Muscle of arm (tissue), 12 donors: ENCODE data around the gene PTPRN2. TPM values are rescaled to one million over a fixed set of nuclear protein-coding genes. Genes with fewer than 3 reads are reported as not detected.
"Not testable (repeated sequence)": the region's sequence is repeated elsewhere in the genome, so short reads cannot be mapped to it uniquely, and the experiment has no call there.

Source experiments
- DNase-seq: peaks from one replicate; pipeline ENCODE4 v3.0.0-alpha.2; 2013
- polyA plus RNA-seq, 12 donors: library from polyadenylated mRNA; unstranded; fragments of 120-200 nt; gene quantifications; one replicate each; pipeline ENCODE4 v1.2.1, GENCODE V29; 2013; ENCODE audit not compliant: insufficient read length in 12 of 12

The PTPRN2 gene
- polyA plus RNA-seq, 12 donors = 1.6 to 8.7 (median 2.3) TPM; not detected in 1

- no peak for DNase-seq
These were observed 199.6 kb downstream of the PTPRN2 start for GRCh38 chr7:158388072-158388471.

DNA sequence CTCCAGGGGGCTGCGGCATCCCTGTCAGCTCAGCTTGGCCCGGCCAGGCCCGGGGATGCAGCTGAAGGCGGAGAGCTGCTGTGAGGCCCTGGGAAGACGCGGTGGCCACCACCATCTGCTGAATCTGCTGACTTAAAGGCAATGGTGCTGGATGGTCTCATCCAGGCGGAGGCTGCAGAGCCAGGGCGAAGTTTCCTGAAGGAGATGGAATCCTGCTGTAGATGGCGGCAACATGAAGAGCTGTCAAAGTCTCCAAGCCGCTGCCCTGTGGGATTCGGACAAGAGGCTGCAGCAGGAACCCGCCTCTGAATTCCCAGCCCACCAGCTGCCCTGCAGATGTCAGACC is 200.1 kb downstream of the PTPRN2 start:
- no peak for DNase-seq

DNA sequence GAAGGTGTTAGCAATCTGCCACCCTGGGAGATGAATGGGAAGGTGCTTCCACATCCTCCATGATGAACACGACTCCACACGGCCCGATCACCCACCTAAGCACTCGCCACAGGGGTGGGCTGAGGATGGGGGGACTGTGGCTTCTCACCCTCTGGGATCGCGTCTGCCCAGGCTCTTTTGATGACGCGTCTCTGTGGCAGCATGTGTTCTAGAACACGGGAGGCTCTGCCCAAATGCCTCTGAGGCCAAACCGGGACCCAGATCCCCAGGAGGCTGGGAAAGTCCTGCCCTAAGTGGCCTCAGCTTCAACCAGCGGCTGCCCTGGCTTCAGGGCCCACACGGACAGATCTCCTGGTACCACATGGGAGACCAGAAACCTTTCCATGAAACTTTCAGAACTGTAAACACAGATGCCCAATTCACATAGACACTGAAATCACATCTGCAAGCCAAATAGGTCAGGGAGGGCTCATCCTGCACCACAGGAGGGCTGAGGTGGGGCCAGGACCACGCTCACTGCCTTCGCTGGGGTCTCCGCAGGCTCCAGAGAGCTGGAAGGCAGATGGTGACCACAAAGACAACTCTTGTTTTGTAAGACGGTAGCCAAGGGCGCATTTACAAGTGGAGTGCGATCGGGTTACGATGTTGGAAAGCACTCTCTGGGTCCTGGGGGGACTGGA is 200.6 kb downstream of the PTPRN2 start:
- no peak for DNase-seq

- DNase-seq = no peak
These were observed 201.3 kb downstream of the PTPRN2 start for GRCh38 chr7:158386355-158386618.

- DNase-seq = not testable (repeated sequence)
These were observed 201.9 kb downstream of the PTPRN2 start for GRCh38 chr7:158385496-158386354.

GRCh38 chr7:158384746-158385145 is 202.9 kb downstream of the PTPRN2 start:
- no peak for DNase-seq

GRCh38 chr7:158383665-158384064 is 204.0 kb downstream of the PTPRN2 start:
- DNase-seq = no peak

- DNase-seq = no peak
These were observed 205.0 kb downstream of the PTPRN2 start for GRCh38 chr7:158382363-158383254.

- DNase-seq = no peak
These were observed 205.7 kb downstream of the PTPRN2 start for GRCh38 chr7:158381956-158382355.

DNA sequence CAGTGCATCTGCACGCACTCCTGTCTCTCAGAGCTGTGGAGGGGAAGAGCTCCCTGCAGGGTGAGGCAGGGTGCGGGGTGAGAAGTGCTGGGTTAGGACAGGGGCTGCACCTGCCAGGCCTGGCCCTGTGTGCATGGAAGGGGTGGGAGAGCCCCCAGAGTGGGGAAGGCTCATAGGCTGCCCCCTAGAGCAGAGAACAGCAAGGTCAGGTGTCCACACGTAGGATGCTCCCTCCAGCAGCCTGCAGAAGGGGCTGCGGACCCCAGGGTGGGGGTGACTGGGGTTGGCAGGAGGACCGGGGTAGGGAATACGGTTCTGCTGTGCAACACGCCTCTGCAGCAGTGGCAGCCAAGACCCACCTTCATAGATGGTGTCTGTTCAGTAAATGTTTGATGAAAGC is 208.6 kb downstream of the PTPRN2 start:
- DNase-seq = no peak

DNA sequence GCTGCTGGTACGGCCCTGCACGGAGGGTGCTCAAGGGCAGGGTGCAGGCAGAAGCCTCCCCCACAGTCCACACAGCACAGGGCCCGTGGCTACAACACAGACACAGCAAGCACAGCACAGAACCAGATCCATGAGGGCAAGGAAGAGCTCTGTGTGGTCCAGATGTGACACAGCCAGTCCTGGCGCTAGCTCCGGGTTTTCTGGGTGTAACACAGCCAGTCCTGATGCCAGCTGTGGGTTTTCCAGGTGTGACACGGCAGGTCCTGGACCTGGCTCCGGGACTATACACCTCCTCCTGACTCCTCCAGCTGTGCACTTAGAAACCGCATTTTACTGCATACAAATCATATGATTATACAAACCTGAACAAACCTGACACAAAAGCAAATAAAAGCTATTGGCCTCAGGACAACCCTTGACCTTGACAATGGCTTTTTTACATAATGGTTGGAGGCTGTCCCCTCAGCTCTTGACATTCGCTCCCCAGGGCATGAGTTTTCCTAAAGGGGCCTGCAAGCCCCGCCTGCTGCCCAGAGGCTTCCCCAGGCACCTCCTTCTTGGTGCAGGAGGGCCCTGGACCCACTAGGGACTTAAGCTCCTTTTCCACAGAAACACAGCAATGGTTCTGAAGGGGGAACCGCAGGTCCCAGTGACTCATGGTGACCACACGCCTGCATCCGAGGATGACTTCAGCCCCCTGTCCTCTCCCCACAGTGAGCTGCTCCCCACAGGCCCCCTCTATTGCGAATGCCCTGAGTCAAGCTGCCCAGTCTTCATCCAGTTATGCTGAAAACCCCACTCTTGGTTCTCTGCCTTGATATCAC is 209.6 kb downstream of the PTPRN2 start:
- no peak for DNase-seq

DNA sequence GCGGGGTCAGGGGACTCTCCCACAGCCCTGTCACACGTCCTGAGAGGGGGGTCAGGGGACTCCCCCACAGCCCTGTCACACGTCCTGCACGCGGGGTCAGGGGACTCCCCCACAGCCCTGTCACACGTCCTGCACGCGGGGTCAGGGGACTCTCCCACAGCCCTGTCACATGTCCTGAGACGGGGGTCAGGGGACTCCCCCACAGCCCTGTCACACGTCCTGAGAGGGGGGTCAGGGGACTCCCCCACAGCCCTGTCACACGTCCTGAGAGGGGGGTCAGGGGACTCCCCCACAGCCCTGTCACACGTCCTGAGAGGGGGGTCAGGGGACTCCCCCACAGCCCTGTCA is 210.8 kb downstream of the PTPRN2 start:
- DNase-seq = not testable (repeated sequence)

- DNase-seq = not testable (repeated sequence)
These were observed 211.3 kb downstream of the PTPRN2 start for GRCh38 chr7:158376146-158376838.

GRCh38 chr7:158375034-158375433 is 212.6 kb downstream of the PTPRN2 start:
- DNase-seq = no peak

- no peak for DNase-seq
These were observed 213.0 kb downstream of the PTPRN2 start for GRCh38 chr7:158374586-158374985.

GRCh38 chr7:158374146-158374545 is 213.5 kb downstream of the PTPRN2 start:
- DNase-seq = no peak

DNA sequence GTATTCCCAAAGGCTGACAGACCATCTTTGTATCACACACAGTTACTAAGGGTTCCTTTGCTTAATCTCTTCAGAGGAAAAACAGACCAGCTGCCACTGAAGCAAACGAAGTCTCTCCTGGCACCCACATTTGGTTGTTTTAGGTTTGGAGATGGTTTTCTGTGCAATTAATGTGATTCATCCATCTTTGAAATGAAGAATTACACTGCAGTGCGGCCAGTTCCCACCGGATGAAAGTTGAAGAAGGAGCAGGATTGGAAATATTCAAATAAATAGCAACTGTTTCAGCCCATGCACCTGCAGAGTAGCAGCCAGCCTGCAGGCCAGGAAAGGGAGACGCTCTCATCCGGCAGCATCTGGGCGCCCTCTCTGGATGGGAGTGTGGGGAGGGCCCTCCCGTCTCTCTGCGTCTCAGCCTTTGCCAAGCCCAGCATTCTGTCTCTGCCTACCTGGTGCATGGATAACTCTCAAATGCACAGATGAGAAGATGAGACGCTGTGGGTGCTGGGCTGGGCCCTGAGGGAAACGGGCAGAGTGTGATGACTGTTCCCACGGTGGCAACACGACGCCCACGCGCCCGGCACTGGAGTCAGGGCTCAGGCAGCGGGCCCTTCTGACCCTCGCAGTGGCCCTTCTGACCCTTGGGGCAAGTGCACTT is 214.0 kb downstream of the PTPRN2 start:
- no peak for DNase-seq

DNA sequence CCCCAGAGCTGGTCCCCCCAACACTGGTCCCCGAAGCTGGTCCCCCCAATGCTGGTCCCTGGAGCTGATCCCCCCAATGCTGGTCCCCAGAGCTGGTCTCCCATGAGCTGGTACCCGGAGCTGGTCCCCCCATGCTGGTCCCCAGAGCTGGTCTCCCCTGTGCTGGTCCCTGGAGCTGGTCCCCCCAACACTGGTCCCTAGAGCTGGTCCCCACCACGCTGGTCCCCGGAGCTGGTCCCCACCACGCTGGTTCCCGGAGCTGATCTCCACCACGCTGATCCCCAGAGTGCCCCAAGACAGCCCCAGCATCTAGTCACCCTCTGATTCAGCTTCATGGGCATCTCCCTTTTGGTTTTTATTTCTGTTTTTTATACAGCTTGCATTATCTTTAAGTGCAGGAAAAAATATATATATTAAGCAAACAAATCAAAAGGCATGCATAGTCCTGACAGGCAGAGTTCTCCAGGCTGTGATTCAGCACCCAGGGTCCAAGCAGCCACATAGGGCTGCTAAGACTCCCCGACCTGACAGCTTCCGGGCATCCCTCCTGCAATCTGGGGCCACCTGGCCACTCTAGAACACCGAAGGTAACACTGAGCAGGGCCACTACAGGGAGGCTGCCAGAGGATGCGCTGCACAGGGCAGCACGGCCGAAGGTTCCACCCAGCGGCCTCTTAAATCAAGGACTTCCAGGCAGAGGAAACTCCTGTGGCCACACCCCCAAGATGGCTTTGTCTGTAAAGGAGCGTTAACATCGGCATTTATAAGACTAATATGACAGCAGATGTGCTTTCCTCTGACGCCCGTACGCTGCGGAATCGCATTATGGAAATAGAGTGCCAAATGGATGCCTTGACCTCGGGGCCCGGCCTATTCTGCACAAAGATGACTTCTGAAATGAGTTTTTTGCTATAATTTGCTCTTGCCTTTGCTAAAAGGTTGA is 215.0 kb downstream of the PTPRN2 start:
- no peak for DNase-seq

- no peak for DNase-seq
These were observed 215.8 kb downstream of the PTPRN2 start for GRCh38 chr7:158371856-158372255.
